H9 (cell line): ENCODE measurements around the gene SH3BP2. TPM values are rescaled to one million over a fixed set of nuclear protein-coding genes. Genes with fewer than 3 reads are reported as not detected.
A peak's percentile ranks its signal among the peaks of the same experiment; 100 is the strongest.

Source experiments
- DNase-seq: peaks from one replicate; pipeline ENCODE4 v3.0.0-alpha.2; 2017
- H2AFZ ChIP-seq: one replicate; pipeline ENCODE4 v1.6.1; 2013; ENCODE audit warnings: mild to moderate bottlenecking, low read length, control low read depth, moderate library complexity
- H2AK5ac ChIP-seq: 2 replicates; pipeline ENCODE4 v1.6.1; 2013; ENCODE audit warnings: low read length, control low read depth, mixed read lengths; ENCODE audit not compliant: insufficient read length
- H2BK120ac ChIP-seq: one replicate; pipeline ENCODE4 v1.6.1; 2013; ENCODE audit warnings: low read depth, mild to moderate bottlenecking, low read length, control low read depth, inconsistent platforms; ENCODE audit not compliant: poor library complexity, severe bottlenecking
- H2BK12ac ChIP-seq: 2 replicates; pipeline ENCODE4 v1.6.1; 2013; ENCODE audit warnings: low read length, control low read depth, mixed read lengths, low read depth; ENCODE audit not compliant: insufficient read length
- H2BK15ac ChIP-seq: 2 replicates; pipeline ENCODE4 v1.6.1; 2013; ENCODE audit warnings: low read depth, low read length, control low read depth
- H2BK20ac ChIP-seq: one replicate; pipeline ENCODE4 v1.6.1; 2013; ENCODE audit warnings: low read depth, mild to moderate bottlenecking, low read length, control low read depth, inconsistent platforms; ENCODE audit not compliant: poor library complexity, severe bottlenecking
- H2BK5ac ChIP-seq: 2 replicates; pipeline ENCODE4 v1.6.1; 2013; ENCODE audit warnings: low read length, control low read depth, mixed read lengths; ENCODE audit not compliant: insufficient read length
- H3K14ac ChIP-seq: 2 replicates; pipeline ENCODE4 v1.6.1; 2013; ENCODE audit warnings: low read length, control low read depth; ENCODE audit not compliant: insufficient read depth
- H3K18ac ChIP-seq: 2 replicates; pipeline ENCODE4 v1.6.1; 2013; ENCODE audit warnings: low read depth, mild to moderate bottlenecking, mixed read lengths, low read length, control low read depth; ENCODE audit not compliant: insufficient read length
- H3K23ac ChIP-seq: 2 replicates; pipeline ENCODE4 v1.6.1; 2013; ENCODE audit warnings: low read length, control low read depth, mixed read lengths, low read depth; ENCODE audit not compliant: insufficient read length
- H3K23me2 ChIP-seq: 2 replicates; pipeline ENCODE4 v1.6.1; 2013; ENCODE audit warnings: low read depth, mild to moderate bottlenecking, mixed read lengths, low read length, control low read depth; ENCODE audit not compliant: insufficient read length, poor library complexity, severe bottlenecking
- H3K27ac ChIP-seq: 2 replicates; pipeline ENCODE4 v1.5.1; 2013; ENCODE audit warnings: low read length, control low read depth, mixed read lengths, low read depth; ENCODE audit not compliant: insufficient read length
- H3K27me3 ChIP-seq: 2 replicates; pipeline ENCODE4 v1.6.1; 2013; ENCODE audit warnings: low read length, control low read depth, inconsistent platforms; ENCODE audit not compliant: insufficient read depth
- H3K4ac ChIP-seq: 2 replicates; pipeline ENCODE4 v1.6.1; 2013; ENCODE audit warnings: low read depth, mild to moderate bottlenecking, control low read depth, inconsistent platforms, low read length, moderate library complexity
- H3K4me1 ChIP-seq: 2 replicates; pipeline ENCODE4 v1.6.1; 2013; ENCODE audit warnings: low read length, control low read depth, inconsistent platforms; ENCODE audit not compliant: insufficient read depth
- H3K4me2 ChIP-seq: 2 replicates; pipeline ENCODE4 v1.6.1; 2013; ENCODE audit warnings: low read length, control low read depth, mixed read lengths; ENCODE audit not compliant: insufficient read length, insufficient read depth
- H3K56ac ChIP-seq: 2 replicates; pipeline ENCODE4 v1.6.1; 2013; ENCODE audit warnings: low read depth, mild to moderate bottlenecking, mixed read lengths, low read length, control low read depth; ENCODE audit not compliant: insufficient read length
- H3K79me1 ChIP-seq: 2 replicates; pipeline ENCODE4 v1.6.1; 2013; ENCODE audit warnings: low read depth, mild to moderate bottlenecking, moderate library complexity, low read length, control low read depth, inconsistent platforms; ENCODE audit not compliant: insufficient read depth, poor library complexity, severe bottlenecking
- H3K79me2 ChIP-seq: 2 replicates; pipeline ENCODE4 v1.6.1; 2013; ENCODE audit warnings: low read length, control low read depth, inconsistent platforms; ENCODE audit not compliant: insufficient read depth
- H3K9ac ChIP-seq: 2 replicates; pipeline ENCODE4 v1.6.1; 2013; ENCODE audit warnings: low read length, control low read depth, mixed read lengths; ENCODE audit not compliant: insufficient read length; ENCODE audit errors: extremely low read depth
- H3K9me3 ChIP-seq: one replicate; pipeline ENCODE4 v1.6.1; 2013; ENCODE audit warnings: low read depth, low read length, inconsistent platforms; ENCODE audit not compliant: control insufficient read depth
- H3T11ph ChIP-seq: one replicate; pipeline ENCODE4 v1.6.1; 2013; ENCODE audit warnings: mild to moderate bottlenecking, low read length, control low read depth, inconsistent platforms
- H4K20me1 ChIP-seq: one replicate; pipeline ENCODE4 v1.6.1; 2013; ENCODE audit not compliant: control insufficient read depth, insufficient read length, insufficient read depth
- H4K5ac ChIP-seq: 2 replicates; pipeline ENCODE4 v1.6.1; 2013; ENCODE audit warnings: low read depth, mild to moderate bottlenecking, mixed read lengths, low read length, control low read depth; ENCODE audit not compliant: insufficient read length
- H4K8ac ChIP-seq: replicated peaks from 2 replicates; pipeline ENCODE4 v1.6.1; 2013; ENCODE audit warnings: low read length, control low read depth, mixed read lengths, low read depth; ENCODE audit not compliant: insufficient read length
- H4K91ac ChIP-seq: 2 replicates; pipeline ENCODE4 v1.6.1; 2013; ENCODE audit warnings: low read depth, mild to moderate bottlenecking, moderate library complexity, mixed read lengths, low read length, control low read depth; ENCODE audit not compliant: insufficient read length
- H3K27ac Mint-ChIP-seq, 3 experiments: 2 replicates in 2 of 3; 3 replicates in 1 of 3; pipeline ENCODE4 v1.8.0; 2020 to 2021; ENCODE audit warnings: mixed read lengths in 3 of 3, mild to moderate bottlenecking in 1 of 3, moderate library complexity in 1 of 3
- H3K27me3 Mint-ChIP-seq: 2 replicates; pipeline ENCODE4 v1.8.0; 2021; ENCODE audit warnings: low read depth, mild to moderate bottlenecking, moderate library complexity, mixed read lengths
- H3K36me3 Mint-ChIP-seq, 3 experiments: 2 replicates in 2 of 3; 3 replicates in 1 of 3; pipeline ENCODE4 v1.8.0; 2020 to 2021; ENCODE audit warnings: low read depth in 3 of 3, mixed read lengths in 3 of 3; ENCODE audit not compliant: insufficient read depth in 1 of 3
- H3K4me1 Mint-ChIP-seq, 2 experiments: 2 replicates each; pipeline ENCODE4 v1.8.0; 2020; ENCODE audit warnings: mixed read lengths in 2 of 2
- H3K4me3 Mint-ChIP-seq, 2 experiments: 2 replicates in 1 of 2; 3 replicates in 1 of 2; pipeline ENCODE4 v1.8.0; 2020 to 2021; ENCODE audit warnings: mild to moderate bottlenecking in 2 of 2, mixed read lengths in 2 of 2, moderate library complexity in 1 of 2
- H3K9me3 Mint-ChIP-seq, 2 experiments: 2 replicates in 1 of 2; 3 replicates in 1 of 2; pipeline ENCODE4 v1.8.0; 2020; ENCODE audit warnings: mild to moderate bottlenecking in 2 of 2, mixed read lengths in 2 of 2, moderate library complexity in 1 of 2
- CTCF ChIP-seq: fragments of 200-600 bp; sonication (generic); conservative IDR thresholded peaks from 3 replicates; pipeline ENCODE4 v1.8.0; 2021; ENCODE audit warnings: antibody characterized with exemption, mild to moderate bottlenecking
- WGBS: extraction: QIAGEN DNeasy Blood & Tissue Kit; methylation state at CpG from one replicate; pipeline ENCODE4 v1.1.7; 2013; ENCODE audit warnings: missing lambda C conversion rate, low lambda C conversion rate, mixed read lengths; ENCODE audit not compliant: insufficient read length; ENCODE audit errors: extremely low coverage; 5-methylcytosine and 5-hydroxymethylcytosine counted together
- total RNA-seq: library from RNA; stranded (reverse); gene quantifications from 2 replicates; pipeline ENCODE4 v1.2.1, GENCODE V29; 2021

The SH3BP2 gene
- total RNA-seq, 1 experiment from 2014 or later: 37.6 TPM

- Histone ChIP-seq H2AFZ (no peak overlapping the region), H3K14ac (no peak overlapping the region), H3K79me1 (peaks cover 13% of the 10 kb centered on the region), H2BK20ac (no peak overlapping the region), H3K27ac (no peak overlapping the region), H4K5ac (no peak overlapping the region), H3K23ac (no peak overlapping the region), H3K27me3 (no peaks in the 10 kb centered on the region), H3K9ac (no peak overlapping the region), H3K79me2 (peaks cover 13% of the 10 kb centered on the region; the same call in 1 of the 2 replicates), H3K9me3 (no peaks in the 10 kb centered on the region), H3K4ac (no peak overlapping the region), H2BK120ac (peak overlapping the region; percentile 26), H3K23me2 (no peaks in the 10 kb centered on the region), H4K20me1 (no peaks in the 10 kb centered on the region), H2AK5ac (no peak overlapping the region), H2BK15ac (no peak overlapping the region), H3T11ph (no peak overlapping the region), H2BK5ac (no peak overlapping the region), H4K91ac (no peak overlapping the region), H3K18ac (no peak overlapping the region), H3K4me2 (no peak overlapping the region), H4K8ac (no peak overlapping the region), H2BK12ac (no peak overlapping the region), H3K56ac (no peak overlapping the region), H3K4me1 (peaks cover 2% of the 10 kb centered on the region; the same call in 1 of the 2 replicates)
- H3K4me1 Mint-ChIP-seq: peaks cover 46 to 58% of the 10 kb centered on the region in 2 experiments
- no peaks in the 10 kb centered on the region; a peak in 1 of 7 replicates for H3K36me3 Mint-ChIP-seq
- no peaks in the 10 kb centered on the region for H3K9me3 Mint-ChIP-seq
- H3K27ac Mint-ChIP-seq: peak overlapping the region in 2 of 3 experiments; percentile 3 to 34; a peak in 5 of 7 replicates
- no peaks in the 10 kb centered on the region for H3K27me3 Mint-ChIP-seq
- no peak overlapping the region for H3K4me3 Mint-ChIP-seq
- no peak for DNase-seq
- WGBS: no CpG with 5 or more reads among the region's 6 CpGs
- TF ChIP-seq CTCF: no peak
Observed at GRCh38 chr4:2869659-2870058, 76.8 kb downstream of the SH3BP2 start.
